ENCODE measurements around the gene CLEC2B.

The CLEC2B gene

GRCh38 chr12:9868311-9868801, 798 bp downstream of the CLEC2B start:
- DNase-seq, result no peak

GRCh38 chr12:9867531-9867930, 1.6 kb downstream of the CLEC2B start:
- DNase-seq, result no peak

- no peak for DNase-seq
These were observed 2.3 kb downstream of the CLEC2B start for GRCh38 chr12:9866860-9867269.

GRCh38 chr12:9864913-9865675, 4.1 kb downstream of the CLEC2B start:
- no peak for DNase-seq

GRCh38 chr12:9858135-9858534, 11.0 kb downstream of the CLEC2B start:
- DNase-seq, result no peak

GRCh38 chr12:9856894-9857293, 12.3 kb downstream of the CLEC2B start:
- DNase-seq, result no peak

GRCh38 chr12:9856151-9856550, 13.0 kb downstream of the CLEC2B start:
- no peak for DNase-seq

- DNase-seq, result no peak
These were observed 17.2 kb downstream of the CLEC2B start for GRCh38 chr12:9851927-9852326.

- DNase-seq, result no peak
These were observed 18.1 kb downstream of the CLEC2B start for GRCh38 chr12:9851050-9851449.

- DNase-seq, result no peak
These were observed 20.3 kb downstream of the CLEC2B start for GRCh38 chr12:9848899-9849298.

- DNase-seq, result no peak
These were observed 25.7 kb downstream of the CLEC2B start for GRCh38 chr12:9843407-9843806.

- no peak for DNase-seq
These were observed 37.4 kb downstream of the CLEC2B start for GRCh38 chr12:9831720-9832119.

GRCh38 chr12:9829982-9830381, 39.2 kb downstream of the CLEC2B start:
- no peak for DNase-seq

GRCh38 chr12:9829483-9829882, 39.7 kb downstream of the CLEC2B start:
- no peak for DNase-seq

GRCh38 chr12:9827209-9827888, 41.8 kb downstream of the CLEC2B start, which contains the start of gene KLRF1:
TSS of gene KLRF1 (plus strand) at chr12:9827481. CDS start at chr12:9827545, 64 bp downstream.
- no peak for DNase-seq

- DNase-seq, result no peak
These were observed 48.7 kb downstream of the CLEC2B start for GRCh38 chr12:9820281-9820930.

- DNase-seq, result peak; percentile 91
These were observed 55.0 kb downstream of the CLEC2B start for GRCh38 chr12:9813821-9814798.

GRCh38 chr12:9811621-9812020, 57.5 kb downstream of the CLEC2B start:
- no peak for DNase-seq

GRCh38 chr12:9810671-9811070, 58.5 kb downstream of the CLEC2B start:
- DNase-seq, result no peak

GRCh38 chr12:9809866-9810265, 59.3 kb downstream of the CLEC2B start:
- DNase-seq, result no peak

- no peak for DNase-seq
These were observed 59.8 kb downstream of the CLEC2B start for GRCh38 chr12:9809338-9809737.

GRCh38 chr12:9808504-9808903, 60.6 kb downstream of the CLEC2B start:
- no peak for DNase-seq
